Hepatocyte (in vitro differentiated cells): Measurements from ENCODE around the gene TGM2. TPM values are rescaled to one million over a fixed set of nuclear protein-coding genes. Genes with fewer than 3 reads are reported as not detected.
"Not testable (repeated sequence)": the region's sequence is repeated elsewhere in the genome, so short reads cannot be mapped to it uniquely, and the experiment has no call there.

Experiments
- DNase-seq: peaks from one replicate; pipeline ENCODE4 v3.0.0-alpha.2; 2016; ENCODE audit warnings: low spot score
- H2AFZ ChIP-seq: fragments of 200-600 bp; sonication (generic); 2 replicates; pipeline ENCODE4 v1.6.0; 2016; ENCODE audit warnings: antibody characterized with exemption, mild to moderate bottlenecking
- H3K27ac ChIP-seq: fragments of 200-600 bp; sonication (generic); 2 replicates; pipeline ENCODE4 v1.5.1; 2016; ENCODE audit warnings: mild to moderate bottlenecking
- H3K27me3 ChIP-seq: fragments of 200-600 bp; sonication (generic); 2 replicates; pipeline ENCODE4 v1.6.1; 2016
- H3K36me3 ChIP-seq: fragments of 200-600 bp; sonication (generic); replicated peaks from 2 replicates; pipeline ENCODE4 v1.5.1; 2016; ENCODE audit warnings: low read depth; ENCODE audit not compliant: insufficient read depth
- H3K4me1 ChIP-seq: fragments of 200-600 bp; sonication (generic); 2 replicates; pipeline ENCODE4 v1.5.1; 2016; ENCODE audit warnings: mild to moderate bottlenecking, moderate library complexity; ENCODE audit not compliant: insufficient read depth
- H3K4me2 ChIP-seq: fragments of 200-600 bp; sonication (generic); 2 replicates; pipeline ENCODE4 v1.6.0; 2016
- H3K4me3 ChIP-seq: fragments of 200-600 bp; sonication (generic); 2 replicates; pipeline ENCODE4 v1.5.1; 2016; ENCODE audit warnings: mild to moderate bottlenecking
- H3K79me2 ChIP-seq: fragments of 200-600 bp; sonication (generic); 2 replicates; pipeline ENCODE4 v1.6.0; 2017; ENCODE audit warnings: mild to moderate bottlenecking
- H3K9me2 ChIP-seq: fragments of 200-600 bp; sonication (generic); replicated peaks from 2 replicates; pipeline ENCODE4 v1.6.0; 2017; ENCODE audit warnings: mild to moderate bottlenecking; ENCODE audit not compliant: insufficient read depth
- H3K9me3 ChIP-seq: fragments of 200-600 bp; sonication (generic); 2 replicates; pipeline ENCODE4 v1.5.1; 2016; ENCODE audit warnings: low read depth, mild to moderate bottlenecking
- H4K20me1 ChIP-seq: fragments of 200-600 bp; sonication (generic); 2 replicates; pipeline ENCODE4 v1.6.0; 2016; ENCODE audit warnings: mild to moderate bottlenecking; ENCODE audit not compliant: insufficient read depth, poor library complexity, severe bottlenecking
- EZH2 ChIP-seq: fragments of 200-600 bp; sonication (generic); IDR thresholded peaks from 2 replicates; pipeline ENCODE4 v1.6.1; 2016; ENCODE audit warnings: antibody characterized with exemption, mild to moderate bottlenecking, borderline replicate concordance
- EZH2phosphoT487 ChIP-seq: fragments of 200-600 bp; sonication (generic); IDR thresholded peaks from one replicate; pipeline ENCODE4 v1.6.1; 2018; ENCODE audit warnings: antibody characterized with exemption, mild to moderate bottlenecking, low read depth, moderate library complexity; ENCODE audit not compliant: unreplicated experiment, severe bottlenecking
- WGBS: methylation state at CpG from one replicate; pipeline ENCODE4 v1.1.6; 2016; ENCODE audit warnings: low lambda C conversion rate; ENCODE audit errors: missing lambda C conversion rate; 5-methylcytosine and 5-hydroxymethylcytosine counted together
- polyA plus RNA-seq: library from polyadenylated mRNA; unstranded; fragments of >200 nt; fragmentation: Nextera tagmentation; extraction: Ambion mirVana; gene quantifications from 2 replicates; pipeline ENCODE4 v1.2.1, GENCODE V29; 2016
- total RNA-seq: library from RNA; depleted of rRNA; stranded (reverse); fragments of >200 nt; gene quantifications from 2 replicates; pipeline ENCODE4 v1.2.3, GENCODE V29; 2014
- TF ChIP-seq, protein P1 (sequence below): fragments of 200-600 bp; sonication (generic); IDR thresholded peaks from 2 replicates; pipeline ENCODE4 v1.5.1; 2016; ENCODE audit warnings: antibody characterized with exemption, mild to moderate bottlenecking; ENCODE audit not compliant: poor library complexity

The TGM2 gene
- total and polyA plus RNA-seq, 2 experiments from 2014 or later: 85.8 to 133 TPM

DNA sequence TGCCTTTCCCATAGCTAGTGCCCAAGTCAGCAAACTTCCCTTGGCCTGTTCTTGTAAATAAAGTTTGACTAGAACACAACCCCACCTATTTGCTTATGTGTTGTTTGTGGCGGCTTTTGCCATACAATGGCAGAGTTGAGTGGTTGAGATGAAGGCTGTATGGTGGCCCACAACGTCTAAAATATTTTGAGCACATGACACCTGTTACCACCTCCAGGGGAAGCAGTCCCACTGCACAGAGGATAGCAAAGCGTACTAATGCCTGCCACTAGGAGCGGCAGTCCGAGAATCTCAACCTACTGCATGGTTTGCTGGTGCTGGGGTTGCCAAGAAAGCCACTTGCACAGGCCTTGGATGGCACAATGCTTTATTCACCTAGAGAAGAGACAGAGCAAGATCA is 58.6 kb downstream of the TGM2 start:
- no peak for DNase-seq
- Histone ChIP-seq H3K4me1 (peaks cover 36% of the 10 kb centered on the region), H3K27ac (no peak overlapping the region), H3K9me3 (no peaks in the 10 kb centered on the region), H3K36me3 (no peaks in the 10 kb centered on the region), H3K27me3 (no peaks in the 10 kb centered on the region), H4K20me1 (no peaks in the 10 kb centered on the region), H3K4me2 (no peak overlapping the region), H3K4me3 (no peak overlapping the region), H3K9me2 (no peaks in the 10 kb centered on the region), H2AFZ (no peak overlapping the region), H3K79me2 (no peaks in the 10 kb centered on the region)
- 93% methylated on average over 5 of the region's 5 CpGs for WGBS
- TF ChIP-seq, protein P1, sequence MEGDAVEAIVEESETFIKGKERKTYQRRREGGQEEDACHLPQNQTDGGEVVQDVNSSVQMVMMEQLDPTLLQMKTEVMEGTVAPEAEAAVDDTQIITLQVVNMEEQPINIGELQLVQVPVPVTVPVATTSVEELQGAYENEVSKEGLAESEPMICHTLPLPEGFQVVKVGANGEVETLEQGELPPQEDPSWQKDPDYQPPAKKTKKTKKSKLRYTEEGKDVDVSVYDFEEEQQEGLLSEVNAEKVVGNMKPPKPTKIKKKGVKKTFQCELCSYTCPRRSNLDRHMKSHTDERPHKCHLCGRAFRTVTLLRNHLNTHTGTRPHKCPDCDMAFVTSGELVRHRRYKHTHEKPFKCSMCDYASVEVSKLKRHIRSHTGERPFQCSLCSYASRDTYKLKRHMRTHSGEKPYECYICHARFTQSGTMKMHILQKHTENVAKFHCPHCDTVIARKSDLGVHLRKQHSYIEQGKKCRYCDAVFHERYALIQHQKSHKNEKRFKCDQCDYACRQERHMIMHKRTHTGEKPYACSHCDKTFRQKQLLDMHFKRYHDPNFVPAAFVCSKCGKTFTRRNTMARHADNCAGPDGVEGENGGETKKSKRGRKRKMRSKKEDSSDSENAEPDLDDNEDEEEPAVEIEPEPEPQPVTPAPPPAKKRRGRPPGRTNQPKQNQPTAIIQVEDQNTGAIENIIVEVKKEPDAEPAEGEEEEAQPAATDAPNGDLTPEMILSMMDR: no peak
- no peak for TF ChIP-seq EZH2phosphoT487
- TF ChIP-seq EZH2: no peak

DNA sequence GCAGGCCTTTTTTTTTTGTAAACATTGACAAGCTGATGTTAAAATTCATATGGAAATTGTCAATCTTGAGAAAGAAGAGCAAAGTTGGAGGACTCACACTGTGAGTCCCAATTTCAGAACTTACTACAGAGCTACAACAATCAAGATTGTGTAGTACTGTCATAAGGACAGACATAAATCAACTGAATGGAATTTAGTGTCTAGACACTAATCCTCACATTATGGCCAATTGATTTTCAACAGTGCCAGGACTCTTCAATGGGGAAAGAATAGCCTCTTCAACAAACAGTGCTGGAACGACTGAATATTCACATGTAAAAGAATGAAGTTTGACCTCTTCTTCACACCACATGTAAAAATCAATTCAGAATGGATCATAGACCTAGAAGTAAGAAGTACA is 60.8 kb downstream of the TGM2 start:
- H2AFZ ChIP-seq: no peak overlapping the region
- H3K4me2 ChIP-seq: no peak overlapping the region
- peaks cover 3% of the 10 kb centered on the region for H3K9me3 ChIP-seq
- TF ChIP-seq, protein P1: no peak
- no peak for TF ChIP-seq EZH2
- no peak for TF ChIP-seq EZH2phosphoT487
- WGBS: 50% methylated on average over 1 of the region's 1 CpG
- H3K4me3 ChIP-seq: no peak overlapping the region
- no peaks in the 10 kb centered on the region for H3K36me3 ChIP-seq
- no peak for DNase-seq
- H3K27ac ChIP-seq: no peak overlapping the region
- H3K79me2 ChIP-seq: no peaks in the 10 kb centered on the region
- H4K20me1 ChIP-seq: no peaks in the 10 kb centered on the region
- no peaks in the 10 kb centered on the region for H3K27me3 ChIP-seq
- H3K9me2 ChIP-seq: no peaks in the 10 kb centered on the region
- peaks cover 16% of the 10 kb centered on the region for H3K4me1 ChIP-seq

DNA sequence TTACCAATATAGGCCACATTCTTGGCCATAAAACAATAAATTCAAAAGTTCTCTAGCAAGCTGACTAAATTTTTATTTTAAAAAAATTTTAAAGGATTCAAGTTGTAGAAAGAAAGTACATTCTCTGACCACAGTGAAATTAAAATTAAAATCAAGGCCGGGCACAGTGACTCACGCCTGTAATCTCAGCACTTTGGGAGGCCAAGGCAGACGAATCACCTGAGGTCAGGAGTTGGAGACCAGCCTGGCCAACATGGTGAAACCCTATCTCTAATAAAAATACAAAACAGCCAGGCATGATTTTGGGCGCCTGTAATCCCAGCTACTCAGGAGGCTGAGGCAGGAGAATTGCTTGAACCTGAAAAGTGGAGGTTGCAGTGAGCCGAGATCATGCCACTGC is 62.9 kb downstream of the TGM2 start:
- H4K20me1 ChIP-seq, H3K9me2 ChIP-seq, DNase-seq, H3K4me1 ChIP-seq, H3K4me2 ChIP-seq, H3K27me3 ChIP-seq, H3K4me3 ChIP-seq, H3K79me2 ChIP-seq, H3K27ac ChIP-seq, H3K36me3 ChIP-seq, H2AFZ ChIP-seq, H3K9me3 ChIP-seq: not testable (repeated sequence)
- 95% methylated on average over 5 of the region's 5 CpGs for WGBS

DNA sequence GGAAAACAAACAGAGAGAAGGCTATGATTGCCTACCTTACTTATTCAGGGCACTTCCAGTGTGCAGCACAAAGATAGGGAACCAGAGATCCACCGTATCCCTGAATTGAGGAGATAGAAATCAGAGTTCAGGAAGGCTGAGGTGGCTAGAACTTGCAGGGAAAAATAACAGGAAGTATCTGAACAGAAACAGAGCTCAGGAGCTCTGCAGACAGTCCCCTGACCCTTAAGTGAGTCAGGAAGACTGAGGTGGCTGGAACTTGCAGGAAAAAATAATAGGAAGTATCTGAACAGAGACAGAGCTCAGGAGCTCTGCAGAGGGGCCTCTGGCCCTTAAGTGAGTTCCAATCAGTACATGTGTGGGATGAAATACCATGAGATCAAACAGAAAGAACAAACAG is 66.1 kb downstream of the TGM2 start:
- Histone ChIP-seq H3K4me1 (peaks cover 13% of the 10 kb centered on the region), H2AFZ (no peak overlapping the region), H3K36me3 (no peaks in the 10 kb centered on the region), H3K27ac (peak overlapping the region; percentile 1), H3K79me2 (no peaks in the 10 kb centered on the region), H3K9me2 (no peaks in the 10 kb centered on the region), H3K27me3 (no peaks in the 10 kb centered on the region), H4K20me1 (no peaks in the 10 kb centered on the region), H3K4me3 (no peak overlapping the region), H3K9me3 (peaks cover 3% of the 10 kb centered on the region), H3K4me2 (no peak overlapping the region)
- 58% methylated on average over 1 of the region's 1 CpG for WGBS
- no peak for DNase-seq
- TF ChIP-seq EZH2phosphoT487 (no peak), EZH2 (no peak)
- TF ChIP-seq, protein P1: no peak
